ENCODE measurements around the gene ATXN1.

ATXN1 gene

GRCh38 chr6:16746401-16746800 lies 14.9 kb downstream of the ATXN1 start:
- H3K9me3 ChIP-seq: no peaks in the 10 kb centered on the region
- H3K27ac ChIP-seq: peak overlapping the region in 1 of 2 donors; percentile 39
- TF ChIP-seq CTCF (IDR thresholded peaks at IDR 0.05): no peak
- H3K4me3 ChIP-seq: no peak overlapping the region
- DNase-seq: no peak
- peaks cover 0 to 81% (median 42%) of the 10 kb centered on the region in 4 donors for H3K4me1 ChIP-seq
- no peaks in the 10 kb centered on the region for H3K36me3 ChIP-seq
- no peaks in the 10 kb centered on the region for H3K27me3 ChIP-seq
- intact Hi-C loops (cut with DNase I; ENCODE audit: low total_unique reads): no loop called here

- peaks cover 0 to 3% (median 0%) of the 10 kb centered on the region in 3 donors for H3K36me3 ChIP-seq
- TF ChIP-seq CTCF (IDR thresholded peaks at IDR 0.05): no peak
- no peaks in the 10 kb centered on the region for H3K27me3 ChIP-seq
- H3K4me1 ChIP-seq: peaks cover 0 to 98% (median 62%) of the 10 kb centered on the region in 4 donors
- no peak overlapping the region for H3K4me3 ChIP-seq
- no peak for DNase-seq
- intact Hi-C loops (cut with DNase I; ENCODE audit: low total_unique reads): no loop called here
- peak overlapping the region in 1 of 2 donors; percentile 39 for H3K27ac ChIP-seq
- no peaks in the 10 kb centered on the region for H3K9me3 ChIP-seq
Observed at GRCh38 chr6:16743664-16744210, 17.5 kb downstream of the ATXN1 start.

GRCh38 chr6:16742116-16742515 lies 19.1 kb downstream of the ATXN1 start:
- Histone ChIP-seq H3K27ac (peak overlapping the region; percentile 56 to 64), H3K4me1 (peaks cover 0 to 98% (median 67%) of the 10 kb centered on the region in 4 donors), H3K4me3 (no peak overlapping the region), H3K27me3 (no peaks in the 10 kb centered on the region), H3K9me3 (no peaks in the 10 kb centered on the region), H3K36me3 (peaks cover 0 to 3% (median 0%) of the 10 kb centered on the region in 3 donors)
- no peak for DNase-seq
- intact Hi-C loops (cut with DNase I; ENCODE audit: low total_unique reads): no loop called here
- TF ChIP-seq CTCF (IDR thresholded peaks at IDR 0.05): no peak

GRCh38 chr6:16741112-16742016 lies 19.9 kb downstream of the ATXN1 start:
- no peak overlapping the region for H3K4me3 ChIP-seq
- peak overlapping the region; percentile 56 to 64 for H3K27ac ChIP-seq
- H3K9me3 ChIP-seq: no peaks in the 10 kb centered on the region
- peaks cover 0 to 3% (median 0%) of the 10 kb centered on the region in 3 donors for H3K36me3 ChIP-seq
- intact Hi-C loops (cut with DNase I; ENCODE audit: low total_unique reads): no loop called here
- DNase-seq: no peak
- no peaks in the 10 kb centered on the region for H3K27me3 ChIP-seq
- peaks cover 0 to 98% (median 68%) of the 10 kb centered on the region in 4 donors for H3K4me1 ChIP-seq
- no peak for TF ChIP-seq CTCF (IDR thresholded peaks at IDR 0.05)

- no peaks in the 10 kb centered on the region for H3K27me3 ChIP-seq
- peak overlapping the region; percentile 56 to 64 for H3K27ac ChIP-seq
- peaks cover 0 to 3% (median 0%) of the 10 kb centered on the region in 3 donors for H3K36me3 ChIP-seq
- intact Hi-C loops (cut with DNase I; ENCODE audit: low total_unique reads): no loop called here
- DNase-seq: no peak
- no peak for TF ChIP-seq CTCF (IDR thresholded peaks at IDR 0.05)
- no peak overlapping the region for H3K4me3 ChIP-seq
- H3K9me3 ChIP-seq: no peaks in the 10 kb centered on the region
- peaks cover 0 to 95% (median 61%) of the 10 kb centered on the region in 4 donors for H3K4me1 ChIP-seq
Observed at GRCh38 chr6:16740097-16740496, 21.2 kb downstream of the ATXN1 start.

Measured in tibial artery (tissue), 4 donors.